Karpas-422 (cell line): Measurements from ENCODE around the gene KRT37. TPM values are rescaled to one million over a fixed set of nuclear protein-coding genes. Genes with fewer than 3 reads are reported as not detected.
"Not testable (repeated sequence)": the region's sequence is repeated elsewhere in the genome, so short reads cannot be mapped to it uniquely, and the experiment has no call there.

Source experiments
- DNase-seq: peaks from one replicate; pipeline ENCODE4 v3.0.0-alpha.2; 2015
- H2AFZ ChIP-seq: fragments of 200-600 bp; sonication (generic); 2 replicates; pipeline ENCODE4 v1.6.1; 2014; ENCODE audit warnings: antibody characterized with exemption, low read length, mixed read lengths
- H3K27ac ChIP-seq: fragments of 200-600 bp; sonication (generic); 2 replicates; pipeline ENCODE4 v1.5.1; 2014; ENCODE audit warnings: mild to moderate bottlenecking, low read length, moderate library complexity
- H3K27me3 ChIP-seq: fragments of 200-600 bp; sonication (generic); 2 replicates; pipeline ENCODE4 v1.6.1; 2014; ENCODE audit warnings: low read length, mixed read lengths
- H3K36me3 ChIP-seq: fragments of 200-600 bp; sonication (generic); 2 replicates; pipeline ENCODE4 v1.6.1; 2014; ENCODE audit warnings: low read length, mixed read lengths; ENCODE audit not compliant: insufficient read depth
- H3K4me1 ChIP-seq: fragments of 200-600 bp; sonication (generic); 2 replicates; pipeline ENCODE4 v1.6.1; 2014; ENCODE audit warnings: mild to moderate bottlenecking, low read length, mixed read lengths
- H3K4me2 ChIP-seq: fragments of 200-600 bp; sonication (generic); 2 replicates; pipeline ENCODE4 v1.6.1; 2014; ENCODE audit warnings: low read length, low read depth, mild to moderate bottlenecking; ENCODE audit not compliant: poor library complexity, severe bottlenecking
- H3K4me3 ChIP-seq: fragments of 200-600 bp; sonication (generic); 2 replicates; pipeline ENCODE4 v1.5.1; 2014; ENCODE audit warnings: mild to moderate bottlenecking, antibody characterized with exemption, low read length, mixed read lengths
- H3K79me2 ChIP-seq: fragments of 200-600 bp; sonication (generic); 2 replicates; pipeline ENCODE4 v1.6.1; 2014; ENCODE audit warnings: mild to moderate bottlenecking, low read length, mixed read lengths
- H3K9ac ChIP-seq: fragments of 200-600 bp; sonication (generic); 2 replicates; pipeline ENCODE4 v1.6.0; 2014; ENCODE audit warnings: low read length
- H3K9me2 ChIP-seq: fragments of 200-600 bp; sonication (generic), shearing (Covaris generic); replicated peaks from 2 replicates; pipeline ENCODE4 v1.6.0; 2014; ENCODE audit warnings: mild to moderate bottlenecking, low read length, moderate library complexity; ENCODE audit not compliant: insufficient read depth
- H3K9me3 ChIP-seq: fragments of 300-700, 200-600 bp; sonication (generic); 2 replicates; pipeline ENCODE4 v1.6.1; 2014; ENCODE audit warnings: low read length, mixed read lengths
- H4K20me1 ChIP-seq: fragments of 200-600 bp; sonication (generic); 2 replicates; pipeline ENCODE4 v1.6.1; 2014; ENCODE audit warnings: mild to moderate bottlenecking, antibody characterized with exemption, low read length, low read depth; ENCODE audit not compliant: insufficient read depth
- total RNA-seq: library from RNA; depleted of rRNA; stranded (reverse); fragments of >200 nt; shearing (Covaris generic); gene quantifications from 2 replicates; pipeline ENCODE4 v1.2.3, GENCODE V29; 2014; ENCODE audit warnings: low replicate concordance

Gene KRT37
- total RNA-seq, 1 experiment from 2014 or later, result not detected

DNA sequence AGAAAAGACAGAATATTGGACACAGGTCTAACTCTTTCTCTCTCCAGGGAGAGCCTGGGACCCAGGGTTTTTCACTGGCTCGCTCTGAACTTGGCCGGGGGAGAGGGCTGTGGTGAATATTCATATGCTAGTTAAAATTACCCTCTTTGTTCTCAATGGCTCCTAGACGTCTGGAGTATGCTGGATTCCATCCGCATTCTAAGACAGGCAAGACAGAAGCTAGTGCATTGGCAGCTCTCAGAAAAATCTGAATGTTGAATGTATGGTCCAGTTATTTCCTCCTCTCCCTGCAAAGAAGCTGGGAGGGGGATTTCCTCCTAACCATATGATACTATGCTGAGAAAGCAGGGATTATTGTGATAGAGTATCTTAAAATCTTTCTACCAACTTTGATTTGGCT, 36.7 kb downstream of the KRT37 start:
- H3K9me3 ChIP-seq, result 0 out of 2 replicates have a peak, but pooled peaks cover 3% of the 10 kb centered on the region
- H3K4me3 ChIP-seq, result no peak overlapping the region
- no peak overlapping the region for H3K27ac ChIP-seq
- H2AFZ ChIP-seq, result no peak overlapping the region
- no peaks in the 10 kb centered on the region for H3K9me2 ChIP-seq
- no peaks in the 10 kb centered on the region for H3K36me3 ChIP-seq
- no peak overlapping the region for H3K9ac ChIP-seq
- no peak overlapping the region for H3K4me2 ChIP-seq
- no peaks in the 10 kb centered on the region for H4K20me1 ChIP-seq
- no peaks in the 10 kb centered on the region for H3K4me1 ChIP-seq
- no peaks in the 10 kb centered on the region for H3K27me3 ChIP-seq
- no peak for DNase-seq
- no peaks in the 10 kb centered on the region for H3K79me2 ChIP-seq

DNA sequence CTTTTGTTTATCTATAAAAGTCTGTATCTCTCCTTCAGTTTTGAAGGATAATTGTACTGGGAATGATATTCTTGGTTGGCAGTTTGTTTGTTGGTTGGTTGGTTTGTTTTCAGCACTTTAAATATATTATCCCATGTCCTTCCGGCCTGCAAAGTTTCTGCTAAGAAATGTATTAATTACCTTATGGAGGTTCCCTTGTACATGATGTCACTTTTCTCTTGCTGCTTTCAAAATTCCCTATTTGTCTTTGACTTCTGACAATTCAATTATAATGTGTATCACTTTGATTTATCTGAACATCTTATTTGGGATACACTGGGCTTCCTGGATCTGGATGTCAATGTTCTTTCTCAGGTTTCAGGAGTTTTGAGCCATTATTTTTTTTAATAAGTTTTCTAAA, 38.2 kb downstream of the KRT37 start:
- Histone ChIP-seq H3K4me2 (no peak overlapping the region), H2AFZ (no peak overlapping the region), H3K27ac (no peak overlapping the region), H3K4me3 (no peak overlapping the region), H3K9me2 (no peaks in the 10 kb centered on the region), H4K20me1 (no peaks in the 10 kb centered on the region), H3K36me3 (no peaks in the 10 kb centered on the region), H3K27me3 (no peaks in the 10 kb centered on the region), H3K9ac (no peak overlapping the region), H3K4me1 (no peaks in the 10 kb centered on the region), H3K9me3 (0 out of 2 replicates have a peak, but pooled peaks cover 3% of the 10 kb centered on the region), H3K79me2 (no peaks in the 10 kb centered on the region)
- DNase-seq, result no peak

DNA sequence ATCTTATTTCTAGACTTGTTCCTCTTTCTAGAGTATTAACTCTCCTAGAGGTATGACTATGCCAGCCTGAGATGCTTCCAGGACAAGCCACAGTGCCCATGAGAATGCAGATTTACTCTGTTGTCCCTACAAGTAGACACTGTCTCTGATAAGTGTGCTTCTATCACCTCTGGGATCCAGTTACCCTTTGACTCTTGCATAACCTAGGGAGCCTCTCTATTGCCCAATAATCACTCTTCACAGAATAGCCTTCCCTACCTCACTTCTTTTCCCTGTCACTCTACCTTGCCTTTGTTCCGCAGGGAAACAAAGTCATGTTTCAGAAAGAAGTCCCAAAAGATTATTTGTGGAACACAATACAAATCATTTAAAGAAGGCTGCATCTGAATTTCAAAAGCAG, 40.7 kb downstream of the KRT37 start:
- Histone ChIP-seq H3K36me3 (no peaks in the 10 kb centered on the region), H3K27me3 (no peaks in the 10 kb centered on the region), H3K9me3 (0 out of 2 replicates have a peak, but pooled peaks cover 3% of the 10 kb centered on the region), H3K4me3 (no peak overlapping the region), H3K79me2 (no peaks in the 10 kb centered on the region), H3K4me1 (no peaks in the 10 kb centered on the region), H3K9me2 (no peaks in the 10 kb centered on the region), H3K4me2 (no peak overlapping the region), H3K9ac (no peak overlapping the region), H4K20me1 (no peaks in the 10 kb centered on the region), H2AFZ (no peak overlapping the region), H3K27ac (no peak overlapping the region)
- DNase-seq, result no peak

DNA sequence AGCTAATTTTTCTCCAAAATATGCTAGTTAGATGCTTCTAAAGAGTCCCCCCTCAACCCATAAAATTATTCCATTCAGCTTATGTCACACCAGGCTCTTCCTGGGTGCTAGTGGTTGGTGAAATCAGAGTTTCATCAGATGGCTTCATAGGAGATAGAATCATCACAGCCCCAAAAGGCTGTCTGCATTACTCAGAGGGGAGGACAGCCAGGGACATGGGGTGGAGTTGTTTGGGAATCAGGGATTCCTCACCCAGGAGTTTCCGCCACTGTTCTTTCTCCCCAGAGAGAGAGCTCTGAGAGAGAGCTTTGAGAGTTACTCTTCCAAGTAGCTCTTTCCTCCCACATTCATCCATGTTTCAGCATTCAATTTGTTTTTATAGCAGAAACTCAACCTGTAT, 42.0 kb downstream of the KRT37 start:
- Histone ChIP-seq H3K9ac (no peak overlapping the region), H3K79me2 (no peaks in the 10 kb centered on the region), H3K4me3 (no peak overlapping the region), H3K27me3 (no peaks in the 10 kb centered on the region), H4K20me1 (no peaks in the 10 kb centered on the region), H3K9me2 (no peaks in the 10 kb centered on the region), H3K4me2 (no peak overlapping the region), H3K9me3 (0 out of 2 replicates have a peak, but pooled peaks cover 2% of the 10 kb centered on the region), H3K4me1 (no peaks in the 10 kb centered on the region), H2AFZ (no peak overlapping the region), H3K27ac (no peak overlapping the region), H3K36me3 (no peaks in the 10 kb centered on the region)
- DNase-seq, result no peak

DNA sequence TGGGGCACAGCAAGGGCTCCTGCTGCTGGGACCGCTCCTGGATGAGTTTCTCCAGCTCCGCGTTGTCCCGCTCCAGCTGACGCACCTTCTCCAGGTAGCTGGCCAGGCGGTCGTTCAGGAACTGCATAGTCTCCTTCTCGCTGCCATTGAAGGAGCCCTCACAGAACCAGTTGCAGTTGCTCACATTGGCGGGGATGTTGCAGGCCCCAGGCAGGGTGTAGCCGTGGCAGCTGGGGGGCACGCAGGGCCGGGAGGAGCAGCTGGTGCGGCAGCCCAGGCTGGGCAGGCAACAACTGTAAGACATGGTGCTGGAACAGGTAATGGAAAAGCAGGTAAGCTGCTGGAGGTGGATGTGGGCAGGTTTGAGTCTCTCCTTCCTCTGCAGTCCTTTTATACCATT, 42.4 kb downstream of the KRT37 start, which contains the start of gene KRT34:
KRT34 (minus strand) TSS at position 364 of the 400 bp plus-strand sequence; CDS start at position 304, 60 bp downstream.
- H2AFZ ChIP-seq, H4K20me1 ChIP-seq, H3K27ac ChIP-seq, H3K9ac ChIP-seq, H3K9me2 ChIP-seq, H3K27me3 ChIP-seq, H3K36me3 ChIP-seq, H3K4me1 ChIP-seq, H3K79me2 ChIP-seq, H3K4me3 ChIP-seq, H3K4me2 ChIP-seq, DNase-seq, H3K9me3 ChIP-seq: not testable (repeated sequence)

DNA sequence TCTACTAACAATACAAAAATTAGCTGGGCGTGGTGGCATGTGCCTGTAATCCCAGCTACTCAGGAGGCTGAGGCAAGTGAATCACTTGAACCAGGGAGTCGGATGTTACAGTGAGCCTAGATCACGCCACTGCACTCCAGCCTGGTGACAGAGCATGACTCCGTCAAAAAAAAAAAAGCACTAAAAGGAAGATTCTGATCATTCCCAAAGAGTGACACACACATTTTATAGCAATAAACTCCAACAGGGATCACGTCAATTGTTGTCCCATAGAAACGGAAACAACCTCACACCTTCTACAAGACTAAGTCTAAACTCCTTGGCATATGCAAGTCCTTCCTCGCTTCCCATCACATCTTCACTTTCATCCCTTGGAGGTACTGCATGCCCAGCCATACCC, 44.3 kb downstream of the KRT37 start:
- H3K4me1 ChIP-seq, H3K9ac ChIP-seq, DNase-seq, H3K4me3 ChIP-seq, H4K20me1 ChIP-seq, H2AFZ ChIP-seq, H3K9me3 ChIP-seq, H3K9me2 ChIP-seq, H3K36me3 ChIP-seq, H3K79me2 ChIP-seq, H3K4me2 ChIP-seq, H3K27ac ChIP-seq, H3K27me3 ChIP-seq: not testable (repeated sequence)

DNA sequence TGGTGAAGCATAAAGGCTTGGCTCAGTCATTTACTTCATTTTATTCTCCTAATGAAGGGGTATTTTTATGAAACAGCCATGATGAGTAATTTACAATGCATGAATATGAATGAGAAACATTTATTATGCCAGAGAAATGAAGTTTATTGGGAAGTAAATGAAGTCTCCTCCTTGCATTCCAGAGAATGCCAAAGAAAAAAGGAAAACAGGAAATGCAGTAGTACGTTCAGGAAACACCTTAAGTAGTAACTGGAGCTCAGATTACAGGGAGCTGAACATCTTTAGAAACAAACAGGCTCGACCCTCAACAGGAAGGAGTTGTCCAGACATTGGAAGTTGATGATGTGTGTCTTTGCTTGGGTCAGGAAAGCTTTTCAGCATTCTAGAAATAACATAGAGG, 46.8 kb downstream of the KRT37 start:
- DNase-seq, result no peak
- Histone ChIP-seq H3K79me2 (no peaks in the 10 kb centered on the region), H3K4me3 (no peak overlapping the region), H3K4me2 (no peak overlapping the region), H3K9me2 (no peaks in the 10 kb centered on the region), H4K20me1 (no peaks in the 10 kb centered on the region), H3K4me1 (no peaks in the 10 kb centered on the region), H3K36me3 (no peaks in the 10 kb centered on the region), H3K9me3 (no peaks in the 10 kb centered on the region), H3K9ac (no peak overlapping the region), H3K27ac (no peak overlapping the region), H3K27me3 (no peaks in the 10 kb centered on the region), H2AFZ (no peak overlapping the region)
